ENCODE data around the gene CKMT1B. TPM values are rescaled to one million over a fixed set of nuclear protein-coding genes. Genes with fewer than 3 reads are reported as not detected.

Gene CKMT1B
- not detected for total RNA-seq

DNA sequence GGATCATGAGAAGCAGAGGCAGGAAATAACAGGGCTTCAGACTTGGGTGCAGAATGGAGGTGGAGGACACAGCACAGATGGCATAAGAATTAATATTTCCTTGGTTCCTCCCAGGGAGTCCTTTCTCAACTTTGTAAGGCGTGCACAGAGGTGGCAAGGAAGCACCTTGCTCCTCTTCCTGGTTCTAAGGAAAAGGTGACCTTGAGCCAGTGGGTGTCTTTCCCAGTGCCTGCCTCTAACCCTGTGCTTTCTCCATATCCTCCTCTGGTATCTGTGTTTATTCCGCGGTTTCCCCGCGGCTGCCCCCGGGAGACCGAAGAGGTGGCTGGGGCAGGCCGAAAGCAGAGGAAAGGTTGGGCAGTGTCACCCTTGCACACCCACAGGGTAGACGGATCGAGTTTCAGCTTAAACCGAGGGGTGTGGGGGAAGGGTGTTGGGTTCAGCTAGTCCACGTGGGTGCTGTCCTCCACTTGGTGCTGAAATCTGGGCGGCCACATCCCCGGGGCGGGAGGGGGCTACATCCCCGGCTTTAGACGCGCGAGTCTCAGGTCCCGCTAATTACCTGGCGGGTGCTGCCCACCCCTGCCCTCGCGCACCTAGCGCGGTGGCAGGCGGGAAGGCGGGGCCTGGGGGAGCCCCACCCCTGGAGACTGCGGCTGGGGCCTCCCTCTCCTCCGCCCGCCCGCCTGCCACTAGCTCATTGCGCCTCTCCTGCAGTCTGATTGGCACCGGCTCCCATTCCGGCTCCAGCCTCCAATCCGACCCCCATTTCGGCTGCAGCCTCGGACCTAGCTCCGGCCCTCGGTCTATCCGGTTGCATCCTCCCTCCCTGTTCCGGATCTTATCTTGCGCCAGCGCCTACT, at the start of gene CKMT1B:
Gene CKMT1B, plus strand, starts transcription at position 700 of the 863 bp plus-strand sequence. CDS start 192 bp downstream, outside the sequence.

DNA sequence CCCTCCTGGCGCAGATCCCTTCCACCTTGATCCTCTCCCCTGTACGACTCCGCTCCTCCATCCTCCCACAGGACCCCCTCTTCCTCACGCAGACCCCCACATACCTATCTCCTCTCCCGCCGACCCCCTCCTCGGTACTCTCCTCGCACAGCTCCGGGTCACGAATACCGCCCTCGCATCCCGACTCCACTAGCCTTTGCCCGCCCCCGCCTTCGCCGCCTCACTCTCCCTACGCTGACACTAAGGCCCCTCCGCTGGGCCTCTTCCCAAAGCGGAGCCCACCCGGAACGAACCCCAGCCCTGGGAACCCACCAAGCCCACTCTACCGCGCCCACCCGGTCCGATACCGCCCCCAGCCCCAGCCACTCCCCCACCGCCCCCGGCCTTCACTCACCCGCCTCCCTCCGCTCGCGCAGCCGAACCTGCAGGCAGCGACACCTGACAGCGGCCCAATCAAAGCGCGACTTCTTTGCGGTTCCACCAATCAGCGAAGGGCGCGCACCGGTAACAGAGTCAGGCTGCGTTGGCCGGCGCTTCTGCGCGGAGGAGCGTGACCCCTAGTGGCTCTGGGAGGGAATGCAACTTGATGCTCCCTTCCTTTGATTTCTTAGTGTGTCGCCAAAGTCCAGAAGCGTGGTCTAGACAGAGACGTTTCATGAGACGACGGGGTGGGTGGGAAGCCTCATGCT, 3.9 kb upstream of the CKMT1B start, which contains the start of gene PPIP5K1:
Gene PPIP5K1, minus strand, starts transcription at position 431 of the 689 bp plus-strand sequence. CDS start 5,704 bp downstream, outside the sequence.

GRCh38 chr15:43618700-43619099, 24.9 kb downstream of the CKMT1B start, which contains the start of gene STRC:
Gene STRC (minus strand): TSS chr15:43618800. CDS start chr15:43618722, 78 bp downstream.

Other genes starting within 250 kb of the CKMT1B start
- 10 to 100 TPM; 30.9 to 31.3 TPM for gene ZSCAN29, start 223.0 kb upstream of the CKMT1B start, total RNA-seq
- 10 to 100 TPM; 25.2 to 30.8 TPM for gene TUBGCP4, start 222.9 kb upstream of the CKMT1B start, total RNA-seq
- 10 to 100 TPM; 27.1 to 27.5 TPM for gene TP53BP1, start 100.9 kb upstream of the CKMT1B start, total RNA-seq
- 1 to 10 TPM; 6.4 to 6.5 TPM for gene MAP1A, start 76.4 kb upstream of the CKMT1B start, total RNA-seq
- gene PPIP5K1, start 3.8 kb upstream of the CKMT1B start, total RNA-seq = 10 to 100 TPM; 22.3 to 29.2 TPM
- gene STRC, start 24.8 kb downstream of the CKMT1B start, total RNA-seq = under 1 TPM; 0.36 to 0.55 TPM
- gene CATSPER2, start 54.8 kb downstream of the CKMT1B start, total RNA-seq = 1 to 10 TPM; 3.0 to 4.0 TPM
- not detected for gene CKMT1A, start 99.8 kb downstream of the CKMT1B start, total RNA-seq
- gene PDIA3, start 152.4 kb downstream of the CKMT1B start, total RNA-seq = 100 to 1,000 TPM; 286 to 288 TPM
- gene ELL3, start 182.9 kb downstream of the CKMT1B start, total RNA-seq = 1 to 10 TPM; 1.7 to 2.7 TPM
- 100 to 1,000 TPM; 923 to 940 TPM for gene SERF2, start 198.3 kb downstream of the CKMT1B start, total RNA-seq
- gene SERINC4, start 206.2 kb downstream of the CKMT1B start, total RNA-seq = under 1 TPM in 1 of 2 experiments, not detected in 1; 0.24 TPM
- gene HYPK, start 206.6 kb downstream of the CKMT1B start, total RNA-seq = 10 to 100 TPM; 15.3 to 17.2 TPM
- 10 to 100 TPM; 26.1 to 31.4 TPM for gene MFAP1, start 230.7 kb downstream of the CKMT1B start, total RNA-seq
- gene WDR76, start 233.0 kb downstream of the CKMT1B start, total RNA-seq = 10 to 100 TPM; 53.1 to 54.1 TPM